Inflammatory macrophage (primary cell): ENCODE results near the gene CYP2A13.
"Not testable (repeated sequence)": the region's sequence is repeated elsewhere in the genome, so short reads cannot be mapped to it uniquely, and the experiment has no call there.

ENCODE experiments used
- DNase-seq, 2 donors: peaks; one replicate each; pipeline ENCODE4 v3.0.0-alpha.2; 2020 to 2022

Gene CYP2A13

GRCh38 chr19:41120929-41121911 is 33.0 kb downstream of the CYP2A13 start:
- DNase-seq = peak; percentile 42 to 57

GRCh38 chr19:41122846-41123245 is 34.6 kb downstream of the CYP2A13 start:
- DNase-seq = not testable (repeated sequence)

- peak; percentile 48 to 61 for DNase-seq
These were observed 35.6 kb downstream of the CYP2A13 start for GRCh38 chr19:41123716-41124294.

GRCh38 chr19:41126765-41127203 is 38.5 kb downstream of the CYP2A13 start:
- peak; percentile 13 to 25 for DNase-seq

GRCh38 chr19:41127362-41127761 is 39.1 kb downstream of the CYP2A13 start:
- DNase-seq = not testable (repeated sequence)

- DNase-seq = peak; percentile 43 to 64
These were observed 39.6 kb downstream of the CYP2A13 start for GRCh38 chr19:41127801-41128300.

GRCh38 chr19:41128692-41129091 is 40.4 kb downstream of the CYP2A13 start:
- DNase-seq = no peak

- DNase-seq = no peak
These were observed 42.9 kb downstream of the CYP2A13 start for GRCh38 chr19:41131186-41131585.

- no peak for DNase-seq
These were observed 45.0 kb downstream of the CYP2A13 start for GRCh38 chr19:41133260-41133659.

GRCh38 chr19:41134616-41135015 is 46.4 kb downstream of the CYP2A13 start:
- DNase-seq = no peak

- DNase-seq = peak; percentile 57 to 65
These were observed 47.4 kb downstream of the CYP2A13 start for GRCh38 chr19:41135390-41136384.

- DNase-seq = no peak
These were observed 48.6 kb downstream of the CYP2A13 start for GRCh38 chr19:41136636-41137455.

- DNase-seq = peak; percentile 83 to 88
These were observed 56.2 kb downstream of the CYP2A13 start for GRCh38 chr19:41144403-41144802.
